Esophagus muscularis mucosa (tissue), 4 donors: Measurements from ENCODE around the gene PTPRD. TPM values are rescaled to one million over a fixed set of nuclear protein-coding genes. Genes with fewer than 3 reads are reported as not detected.

ENCODE experiments used
- DNase-seq: peaks from one replicate; pipeline ENCODE4 v3.0.0-alpha.2; 2017; ENCODE audit errors: extremely low spot score
- H3K27ac ChIP-seq, 4 donors: fragments of 200-600 bp; sonication (generic); replicated peaks in 1 of 4; 1 replicate in 3 of 4; 2 replicates in 1 of 4; pipeline ENCODE4 v1.5.1; 2016 to 2019; ENCODE audit warnings: mild to moderate bottlenecking in 1 of 4
- H3K27me3 ChIP-seq, 4 donors: fragments of 200-600 bp; sonication (generic); one replicate each; pipeline versions ENCODE4 v1.5.1 to v1.6.0; 2016 to 2019
- H3K36me3 ChIP-seq, 4 donors: fragments of 200-600 bp; sonication (generic); one replicate each; pipeline ENCODE4 v1.5.1; 2016 to 2019
- H3K4me1 ChIP-seq, 4 donors: fragments of 200-600 bp; sonication (generic); one replicate each; pipeline ENCODE4 v1.5.1; 2016 to 2019
- H3K4me3 ChIP-seq, 4 donors: fragments of 200-600 bp; sonication (generic); 1 replicate in 2 of 4; 2 replicates in 2 of 4; pipeline ENCODE4 v1.5.1; 2016 to 2019; ENCODE audit warnings: mild to moderate bottlenecking in 4 of 4, moderate library complexity in 1 of 4
- H3K9me3 ChIP-seq, 4 donors: fragments of 200-600 bp; sonication (generic); 1 replicate in 3 of 4; 2 replicates in 1 of 4; pipeline ENCODE4 v1.5.1; 2016 to 2019
- CTCF ChIP-seq, 3 experiments: fragments of 200-600 bp in 2 of 3; fragments of 450-650 bp in 1 of 3; sonication (generic) in 2 of 3; IDR thresholded peaks; one replicate each; pipeline ENCODE4 v1.5.1; 2017 to 2019; ENCODE audit warnings: antibody characterized with exemption in 3 of 3, mild to moderate bottlenecking in 2 of 3, moderate library complexity in 1 of 3
- EP300 ChIP-seq: sonication (generic); formaldehyde crosslinking; IDR thresholded peaks from one replicate; pipeline ENCODE4 v1.6.1; 2017; ENCODE audit warnings: antibody characterized with exemption
- POLR2A ChIP-seq: fragments of 450-650 bp; IDR thresholded peaks from one replicate; pipeline ENCODE4 v1.6.1; 2017; ENCODE audit warnings: antibody characterized with exemption, moderate library complexity, mild to moderate bottlenecking, low read depth
- POLR2AphosphoS5 ChIP-seq, 2 donors: sonication (generic); formaldehyde crosslinking; IDR thresholded peaks; one replicate each; pipeline ENCODE4 v1.6.1; 2017; ENCODE audit warnings: antibody characterized with exemption in 2 of 2
- WGBS: methylation state at CpG from one replicate; pipeline ENCODE4 v1.1.5; 2018; 5-methylcytosine and 5-hydroxymethylcytosine counted together
- intact Hi-C: fragments of 100-400 bp; cut with DNase I; formaldehyde crosslinking; loops from one replicate; pipeline ENCODE4 v1.15.1; 2023
- total RNA-seq, 4 donors: library from RNA; depleted of rRNA; stranded (reverse); fragments of >200 nt; gene quantifications; one replicate each; pipeline versions ENCODE4 v1.1.0 to v1.2.1, GENCODE V29; 2016

PTPRD gene
- total RNA-seq, 4 donors from 2014 or later, result 4.1 to 6.6 (median 5.0) TPM

GRCh38 chr9:9565700-9566099 is 1047.1 kb downstream of the PTPRD start:
- DNase-seq, result no peak
- no peaks in the 10 kb centered on the region for H3K27me3 ChIP-seq
- H3K9me3 ChIP-seq, result no peaks in the 10 kb centered on the region
- 15% methylated on average over 1 of the region's 1 CpG for WGBS
- no peaks in the 10 kb centered on the region for H3K36me3 ChIP-seq
- H3K4me1 ChIP-seq, result no peaks in the 10 kb centered on the region
- no peak overlapping the region for H3K27ac ChIP-seq
- intact Hi-C loops, result no loop called here
- TF ChIP-seq CTCF (IDR thresholded peaks at IDR 0.05), result no peak
- no peak for TF ChIP-seq POLR2A
- no peak for TF ChIP-seq POLR2AphosphoS5 (IDR thresholded peaks at IDR 0.05)
- TF ChIP-seq EP300, result no peak
- no peak overlapping the region for H3K4me3 ChIP-seq

GRCh38 chr9:9563817-9564216 is 1049.0 kb downstream of the PTPRD start:
- Histone ChIP-seq H3K27me3 (no peaks in the 10 kb centered on the region), H3K4me1 (no peaks in the 10 kb centered on the region), H3K9me3 (no peaks in the 10 kb centered on the region), H3K27ac (no peak overlapping the region), H3K36me3 (no peaks in the 10 kb centered on the region), H3K4me3 (no peak overlapping the region)
- no peak for DNase-seq
- TF ChIP-seq EP300 (no peak), POLR2AphosphoS5 (IDR thresholded peaks at IDR 0.05) (no peak), CTCF (IDR thresholded peaks at IDR 0.05) (no peak), POLR2A (no peak)
- intact Hi-C loops, result no loop called here

- WGBS, result 92% methylated on average over 10 of the region's 11 CpGs
- Histone ChIP-seq H3K36me3 (no peaks in the 10 kb centered on the region), H3K27me3 (no peaks in the 10 kb centered on the region), H3K4me1 (no peaks in the 10 kb centered on the region), H3K4me3 (no peak overlapping the region), H3K27ac (no peak overlapping the region), H3K9me3 (no peaks in the 10 kb centered on the region)
- DNase-seq, result no peak
- intact Hi-C loops, result no loop called here
- TF ChIP-seq POLR2AphosphoS5 (IDR thresholded peaks at IDR 0.05) (no peak), EP300 (no peak), CTCF (IDR thresholded peaks at IDR 0.05) (no peak), POLR2A (no peak)
These were observed 1052.3 kb downstream of the PTPRD start for GRCh38 chr9:9560382-9561035.

- Histone ChIP-seq H3K27ac (no peak overlapping the region), H3K9me3 (no peaks in the 10 kb centered on the region), H3K36me3 (no peaks in the 10 kb centered on the region), H3K27me3 (no peaks in the 10 kb centered on the region), H3K4me3 (no peak overlapping the region), H3K4me1 (no peaks in the 10 kb centered on the region)
- no peak for TF ChIP-seq POLR2A
- TF ChIP-seq CTCF (IDR thresholded peaks at IDR 0.05), result no peak
- TF ChIP-seq POLR2AphosphoS5 (IDR thresholded peaks at IDR 0.05), result no peak
- no peak for TF ChIP-seq EP300
- 97% methylated on average over 5 of the region's 7 CpGs for WGBS
- DNase-seq, result no peak
- intact Hi-C loops, result no loop called here
These were observed 1053.9 kb downstream of the PTPRD start for GRCh38 chr9:9558907-9559306.

- TF ChIP-seq POLR2A (no peak), POLR2AphosphoS5 (IDR thresholded peaks at IDR 0.05) (no peak), EP300 (no peak), CTCF (IDR thresholded peaks at IDR 0.05) (no peak)
- H3K9me3 ChIP-seq, result no peaks in the 10 kb centered on the region
- H3K4me3 ChIP-seq, result no peak overlapping the region
- no peaks in the 10 kb centered on the region for H3K4me1 ChIP-seq
- DNase-seq, result no peak
- no peaks in the 10 kb centered on the region for H3K36me3 ChIP-seq
- WGBS, result 75% methylated on average over 5 of the region's 5 CpGs
- H3K27ac ChIP-seq, result no peak overlapping the region
- intact Hi-C loops, result no loop called here
- no peaks in the 10 kb centered on the region for H3K27me3 ChIP-seq
These were observed 1054.9 kb downstream of the PTPRD start for GRCh38 chr9:9557804-9558334.
